K562 (cell line): Measurements from ENCODE around the gene SOX6. TPM values are rescaled to one million over a fixed set of nuclear protein-coding genes. Genes with fewer than 3 reads are reported as not detected.

Experiments
- ATAC-seq: fragments of 200-7000 bp; cut with Tn5 transposase; 3 replicates; pipeline ENCODE4 v1.9.1; 2020; ENCODE audit warnings: moderate library complexity
- BruUV-seq: library from RNA; stranded (reverse); fragments of 400-500 nt; replicated peaks from 2 replicates; lab custom pipeline; 2021; lab: Mats Ljungman, UMichigan
- CTCF ChIA-PET: fragments of 300-600 bp; formaldehyde crosslinking; extraction: SDS; loops from one replicate; lab custom pipeline; 2021; ENCODE audit warnings: low intra/inter-chr PET ratio; lab: Yijun Ruan, JAX
- POLR2A ChIA-PET: fragments of 300-600, 350-650 bp; sonication (Branson Sonifier 250); formaldehyde crosslinking; extraction: SDS; loops from one replicate; lab custom pipeline; 2021; ENCODE audit warnings: antibody characterized with exemption, inconsistent platforms; lab: Yijun Ruan, JAX
- DNase-seq, 4 experiments: peaks; one replicate each; pipeline versions ENCODE4 v3.0.0 to v3.0.0-alpha.2; 2011 to 2018; ENCODE audit warnings: low spot score in 3 of 4, mixed read lengths in 3 of 4; ENCODE audit errors: extremely low read depth in 1 of 4
- FAIRE-seq: peaks from 2 replicates; lab custom pipeline; 2011; peaks lifted over from hg19 to GRCh38; lab: Jason Lieb, UNC
- H2AFZ ChIP-seq: 2 replicates; pipeline ENCODE4 v1.6.0; 2011; ENCODE audit warnings: low read depth, low read length, control low read depth, inconsistent platforms
- H3K27ac ChIP-seq: fragments of 200-600 bp; 3 replicates; pipeline ENCODE4 v1.8.0; 2011; ENCODE audit warnings: low read depth, mild to moderate bottlenecking, control low read depth, inconsistent platforms, low read length, moderate library complexity, mixed read lengths; ENCODE audit errors: extremely low read depth
- H3K27me3 ChIP-seq, 2 experiments: fragments of 300-600 bp in 1 of 2; 2 replicates in 1 of 2; 3 replicates in 1 of 2; pipeline versions ENCODE4 v1.6.0 to v1.8.0; 2011; ENCODE audit warnings: inconsistent platforms in 2 of 2, low read length in 2 of 2, mild to moderate bottlenecking in 1 of 2, mixed read lengths in 1 of 2, moderate library complexity in 1 of 2; ENCODE audit not compliant: control insufficient read depth in 2 of 2, insufficient read depth in 2 of 2
- H3K36me3 ChIP-seq: fragments of 300-600 bp; 3 replicates; pipeline ENCODE4 v1.8.0; 2011; ENCODE audit warnings: mild to moderate bottlenecking, low read length, inconsistent platforms; ENCODE audit not compliant: control insufficient read depth, insufficient read depth
- H3K4me1 ChIP-seq, 2 experiments: fragments of 200-600 bp in 1 of 2; replicated peaks in 1 of 2; 2 replicates in 1 of 2; 3 replicates in 1 of 2; pipeline versions ENCODE4 v1.5.1 to v1.8.0; 2011; ENCODE audit warnings: inconsistent platforms in 2 of 2, low read length in 2 of 2, mild to moderate bottlenecking in 1 of 2, mixed read lengths in 1 of 2, moderate library complexity in 1 of 2; ENCODE audit not compliant: control insufficient read depth in 2 of 2, insufficient read depth in 2 of 2
- H3K4me2 ChIP-seq: 2 replicates; pipeline ENCODE4 v1.6.1; 2011; ENCODE audit warnings: low read length, control low read depth, inconsistent platforms, mixed read lengths; ENCODE audit not compliant: insufficient read depth
- H3K4me3 ChIP-seq: fragments of 200-600 bp; sonication (generic), shearing (Covaris generic); 2 replicates; pipeline ENCODE4 v1.5.1; 2016; ENCODE audit warnings: control low read depth, inconsistent platforms
- H3K79me2 ChIP-seq: fragments of 200-600 bp; 3 replicates; pipeline ENCODE4 v1.8.0; 2011; ENCODE audit warnings: low read length, inconsistent platforms; ENCODE audit not compliant: control insufficient read depth, insufficient read depth
- H3K9ac ChIP-seq, 2 experiments: 2 replicates each; pipeline versions ENCODE4 v1.6.0 to v1.6.1; 2011; ENCODE audit warnings: low read depth in 2 of 2, low read length in 2 of 2, control low read depth in 1 of 2, inconsistent platforms in 1 of 2, mild to moderate bottlenecking in 1 of 2, mixed read lengths in 1 of 2; ENCODE audit not compliant: insufficient read depth in 1 of 2
- H3K9me1 ChIP-seq: one replicate; pipeline ENCODE4 v1.6.0; 2011; ENCODE audit warnings: inconsistent platforms, mild to moderate bottlenecking, low read length, moderate library complexity; ENCODE audit not compliant: control insufficient read depth, insufficient read depth
- H3K9me3 ChIP-seq: replicated peaks from 2 replicates; pipeline ENCODE4 v1.5.1; 2011; ENCODE audit warnings: low read depth, low read length, inconsistent platforms; ENCODE audit not compliant: control insufficient read depth, insufficient read depth
- H4K20me1 ChIP-seq: replicated peaks from 2 replicates; pipeline ENCODE4 v1.6.1; 2011; ENCODE audit warnings: low read length, inconsistent platforms, mixed read lengths; ENCODE audit not compliant: control insufficient read depth, insufficient read depth
- CAMTA2 ChIP-seq: fragments of 250-450 bp; sonication (Bioruptor Pico); conservative IDR thresholded peaks from 2 replicates; pipeline ENCODE4 v1.5.1; 2022
- E2F3 ChIP-seq: fragments of 250-450 bp; sonication (Bioruptor Pico); IDR thresholded peaks from 2 replicates; pipeline ENCODE4 v1.4.0; 2020; ENCODE audit warnings: mild to moderate bottlenecking
- NELFE ChIP-seq: IDR thresholded peaks from 2 replicates; pipeline ENCODE4 v1.6.1; 2011; ENCODE audit warnings: mild to moderate bottlenecking; ENCODE audit not compliant: insufficient read depth, insufficient read length
- NFIX ChIP-seq: fragments of 250-450 bp; sonication (Bioruptor Pico); IDR thresholded peaks from 2 replicates; pipeline ENCODE4 v1.4.0; 2020; ENCODE audit warnings: low read depth, mild to moderate bottlenecking, moderate library complexity
- RNF219 ChIP-seq: fragments of 250-450 bp; sonication (Bioruptor Pico); IDR thresholded peaks from 2 replicates; pipeline ENCODE4 v1.5.0; 2022; ENCODE audit warnings: mild to moderate bottlenecking
- SLC30A9 ChIP-seq: fragments of 250-450 bp; sonication (Bioruptor Pico); IDR thresholded peaks from 2 replicates; pipeline ENCODE4 v1.8.0; 2022; ENCODE audit warnings: mild to moderate bottlenecking, moderate library complexity
- TAF9B ChIP-seq: fragments of 450-650 bp; IDR thresholded peaks from 2 replicates; pipeline ENCODE4 v1.6.1; 2018; ENCODE audit warnings: mild to moderate bottlenecking; ENCODE audit not compliant: partially characterized antibody
- ZBED1 ChIP-seq: IDR thresholded peaks from 2 replicates; pipeline ENCODE4 v1.6.1; 2014
- ZBTB43 ChIP-seq: sonication (generic); formaldehyde crosslinking; IDR thresholded peaks from 2 replicates; pipeline ENCODE4 v1.8.0; 2023; ENCODE audit warnings: mild to moderate bottlenecking, missing genetic modification reagents
- ZNF395 ChIP-seq: fragments of 200-800 bp; sonication (Bioruptor generic); IDR thresholded peaks from 2 replicates; pipeline ENCODE4 v1.6.1; 2017; ENCODE audit warnings: missing genetic modification characterization, missing compliant biosample characterization
- WGBS: fragments of 100-300 bp; shearing (Covaris generic); methylation state at CpG from one replicate; pipeline ENCODE4 v1.1.6; 2016; ENCODE audit warnings: low coverage, mixed read lengths; ENCODE audit not compliant: insufficient coverage; ENCODE audit errors: missing lambda C conversion rate; 5-methylcytosine and 5-hydroxymethylcytosine counted together
- in situ Hi-C: fragments of 300-500 bp; cut with MboI; formaldehyde crosslinking; loops from 4 replicates; pipeline ENCODE4 v1.15.0; 2018; ENCODE audit warnings: inconsistent platforms, mixed read lengths
- intact Hi-C: fragments of 100-400 bp; cut with micrococcal nuclease; formaldehyde crosslinking; loops from 2 replicates; pipeline ENCODE4 v1.14.2; 2022
- polyA plus RNA-seq, 8 experiments: library from polyadenylated mRNA; depleted of rRNA in 4 of 8; stranded (reverse) in 5 of 8; unstranded in 3 of 8; fragments of >200 nt; fragmentation: Nextera tagmentation in 2 of 8; fragmentation: Illumina TruSeq in 1 of 8; extraction: Ambion mirVana in 2 of 8; extraction: Trizol in 1 of 8; gene quantifications; 2 replicates each; pipeline versions ENCODE4 v1.2.1 to v1.2.3, GENCODE V29; 2011 to 2014; ENCODE audit warnings: inconsistent platforms in 1 of 8, missing spikeins in 1 of 8
- total RNA-seq, 7 experiments: library from RNA; depleted of rRNA in 6 of 7; stranded (reverse); fragments of >200 nt in 6 of 7; fragmentation: Illumina TruSeq in 2 of 7; extraction: Trizol in 2 of 7; gene quantifications; 2 replicates each; pipeline versions ENCODE4 v1.2.1 to v1.2.3, GENCODE V29; 2011 to 2021; ENCODE audit warnings: low replicate concordance in 1 of 7

Gene SOX6
- total and polyA plus RNA-seq, 9 of the 15 experiments (the other 6 are each of a cell fraction or from before 2014, with no cell fraction given), result 0.89 to 8.7 (median 5.7) TPM

DNA sequence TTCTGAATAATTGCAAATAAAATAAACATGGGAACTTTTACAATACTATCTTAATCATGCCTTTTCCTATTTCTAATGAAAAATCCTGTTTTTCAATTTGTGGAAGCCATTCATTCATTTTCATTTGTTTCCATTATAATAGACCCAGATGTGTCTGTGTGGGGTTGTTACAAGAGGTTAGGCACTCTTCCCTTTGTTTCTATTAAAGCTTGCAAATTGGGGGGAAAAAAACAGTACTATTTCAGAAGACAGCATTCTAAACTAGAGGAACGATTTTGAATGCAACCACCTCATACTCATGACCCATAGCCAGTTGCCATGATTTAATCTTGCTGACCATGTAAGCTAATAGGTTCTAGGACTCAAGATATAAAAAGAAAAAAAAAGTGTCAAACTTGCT lies 175.5 kb downstream of the SOX6 start:
- no peaks in the 10 kb centered on the region for H3K36me3 ChIP-seq
- H3K4me2 ChIP-seq, result no peak overlapping the region
- no peak for FAIRE-seq
- no peaks in the 10 kb centered on the region for H3K27me3 ChIP-seq
- 33% methylated on average over 1 of the region's 1 CpG for WGBS
- no TSS peak for BruUV-seq
- no peaks in the 10 kb centered on the region for H3K79me2 ChIP-seq
- no peak overlapping the region for H3K27ac ChIP-seq
- ChIA-PET POLR2A (no interaction called here), CTCF (no interaction called here)
- H4K20me1 ChIP-seq, result no peaks in the 10 kb centered on the region
- H3K4me1 ChIP-seq, result peaks cover 0 to 5% of the 10 kb centered on the region in 2 experiments; a peak in 2 of 5 replicates
- ATAC-seq, result no peak
- H3K9me3 ChIP-seq, result no peaks in the 10 kb centered on the region
- H3K9ac ChIP-seq, result no peak overlapping the region
- in situ Hi-C loops, result no loop called here
- intact Hi-C loops, result no loop called here
- DNase-seq, result no peak
- H3K4me3 ChIP-seq, result no peak overlapping the region
- no peaks in the 10 kb centered on the region for H3K9me1 ChIP-seq
- H2AFZ ChIP-seq, result no peak overlapping the region
- TF ChIP-seq ZNF395 (CRISPR knock-in tag) (no peak), CAMTA2 (CRISPR knock-in tag) (no peak), NFIX (CRISPR knock-in tag) (no peak), RNF219 (no peak), NELFE (no peak), ZBTB43 (CRISPR knock-in tag) (no peak), TAF9B (no peak), E2F3 (CRISPR knock-in tag) (no peak), ZBED1 (no peak), SLC30A9 (no peak)
